Osteoblast (primary cell): ENCODE data around the gene PDE9A. TPM values are rescaled to one million over a fixed set of nuclear protein-coding genes. Genes with fewer than 3 reads are reported as not detected.
A peak's percentile ranks its signal among the peaks of the same experiment; 100 is the strongest.

Source experiments
- DNase-seq: peaks from one replicate; pipeline ENCODE4 v3.0.0; 2011; ENCODE audit warnings: low spot score, mixed read lengths; ENCODE audit not compliant: insufficient read length; ENCODE audit errors: missing footprints
- H2AFZ ChIP-seq: 2 replicates; pipeline ENCODE4 v1.6.0; 2011; ENCODE audit warnings: mild to moderate bottlenecking, low read length
- H3K27ac ChIP-seq: 2 replicates; pipeline ENCODE4 v1.5.1; 2011; ENCODE audit warnings: mild to moderate bottlenecking, low read depth, low read length, moderate library complexity
- H3K27me3 ChIP-seq: 2 replicates; pipeline ENCODE4 v1.6.0; 2012; ENCODE audit warnings: mild to moderate bottlenecking, control low read depth, inconsistent platforms, low read length, moderate library complexity; ENCODE audit not compliant: insufficient read depth
- H3K36me3 ChIP-seq: 2 replicates; pipeline ENCODE4 v1.5.1; 2011; ENCODE audit warnings: mild to moderate bottlenecking, low read length, control low read depth, moderate library complexity; ENCODE audit not compliant: insufficient read depth
- H3K4me1 ChIP-seq: 2 replicates; pipeline ENCODE4 v1.5.1; 2011; ENCODE audit warnings: mild to moderate bottlenecking, low read length, control low read depth, moderate library complexity; ENCODE audit not compliant: insufficient read depth
- H3K4me2 ChIP-seq: 2 replicates; pipeline ENCODE4 v1.6.0; 2011; ENCODE audit warnings: mild to moderate bottlenecking, low read length; ENCODE audit not compliant: insufficient read depth
- H3K4me3 ChIP-seq: fragments of 200-600 bp; sonication (generic); 3 replicates; pipeline ENCODE4 v1.5.1; 2012; ENCODE audit warnings: mild to moderate bottlenecking, low read length, inconsistent platforms; ENCODE audit not compliant: insufficient read depth
- H3K79me2 ChIP-seq: 2 replicates; pipeline ENCODE4 v1.6.0; 2012; ENCODE audit warnings: mild to moderate bottlenecking, low read length, control low read depth, inconsistent platforms; ENCODE audit not compliant: insufficient read depth
- H3K9me3 ChIP-seq: 2 replicates; pipeline ENCODE4 v1.5.1; 2011; ENCODE audit warnings: low read depth, low read length, control low read depth
- H4K20me1 ChIP-seq: 2 replicates; pipeline ENCODE4 v1.6.0; 2012; ENCODE audit warnings: mild to moderate bottlenecking, low read length, control low read depth; ENCODE audit not compliant: insufficient read depth
- total RNA-seq: library from RNA; depleted of rRNA; stranded (reverse); fragments of >200 nt; gene quantifications from 2 replicates; pipeline ENCODE4 v1.2.3, GENCODE V29; 2012
- TF ChIP-seq, protein P1 (sequence below): IDR thresholded peaks from 2 replicates; pipeline ENCODE4 v1.5.1; 2011; ENCODE audit warnings: mild to moderate bottlenecking, low read depth, low read length, moderate library complexity; ENCODE audit errors: extremely low read depth

PDE9A gene
- total RNA-seq, 1 donor = 0.36 TPM

DNA sequence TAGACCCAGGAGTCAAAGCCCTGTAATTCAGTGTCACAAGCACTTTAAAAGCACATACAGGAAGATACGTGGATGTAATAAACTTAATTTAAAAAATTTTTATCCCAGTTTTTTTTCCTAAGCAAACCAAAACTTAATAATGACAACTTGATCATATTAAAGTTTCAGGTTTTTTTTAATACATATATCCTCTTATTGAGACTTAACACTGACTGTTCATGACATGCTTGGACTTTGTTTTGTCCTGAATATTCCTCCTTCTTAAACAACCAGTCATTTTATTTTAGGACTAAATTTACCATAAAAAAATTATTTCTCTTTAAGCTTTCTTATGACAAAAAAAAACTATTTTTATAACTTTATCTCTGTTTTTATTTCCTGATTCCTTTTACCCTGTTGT is 161.8 kb downstream of the PDE9A start:
- DNase-seq = no peak
- no peaks in the 10 kb centered on the region for H3K9me3 ChIP-seq
- no peak overlapping the region for H3K4me3 ChIP-seq
- TF ChIP-seq, protein P1, sequence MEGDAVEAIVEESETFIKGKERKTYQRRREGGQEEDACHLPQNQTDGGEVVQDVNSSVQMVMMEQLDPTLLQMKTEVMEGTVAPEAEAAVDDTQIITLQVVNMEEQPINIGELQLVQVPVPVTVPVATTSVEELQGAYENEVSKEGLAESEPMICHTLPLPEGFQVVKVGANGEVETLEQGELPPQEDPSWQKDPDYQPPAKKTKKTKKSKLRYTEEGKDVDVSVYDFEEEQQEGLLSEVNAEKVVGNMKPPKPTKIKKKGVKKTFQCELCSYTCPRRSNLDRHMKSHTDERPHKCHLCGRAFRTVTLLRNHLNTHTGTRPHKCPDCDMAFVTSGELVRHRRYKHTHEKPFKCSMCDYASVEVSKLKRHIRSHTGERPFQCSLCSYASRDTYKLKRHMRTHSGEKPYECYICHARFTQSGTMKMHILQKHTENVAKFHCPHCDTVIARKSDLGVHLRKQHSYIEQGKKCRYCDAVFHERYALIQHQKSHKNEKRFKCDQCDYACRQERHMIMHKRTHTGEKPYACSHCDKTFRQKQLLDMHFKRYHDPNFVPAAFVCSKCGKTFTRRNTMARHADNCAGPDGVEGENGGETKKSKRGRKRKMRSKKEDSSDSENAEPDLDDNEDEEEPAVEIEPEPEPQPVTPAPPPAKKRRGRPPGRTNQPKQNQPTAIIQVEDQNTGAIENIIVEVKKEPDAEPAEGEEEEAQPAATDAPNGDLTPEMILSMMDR = no peak
- no peak overlapping the region for H2AFZ ChIP-seq
- no peak overlapping the region for H3K27ac ChIP-seq
- H4K20me1 ChIP-seq = no peaks in the 10 kb centered on the region
- no peaks in the 10 kb centered on the region for H3K4me1 ChIP-seq
- H3K4me2 ChIP-seq = no peak overlapping the region
- no peaks in the 10 kb centered on the region for H3K79me2 ChIP-seq
- no peaks in the 10 kb centered on the region for H3K36me3 ChIP-seq
- H3K27me3 ChIP-seq = peaks cover 5% of the 10 kb centered on the region

DNA sequence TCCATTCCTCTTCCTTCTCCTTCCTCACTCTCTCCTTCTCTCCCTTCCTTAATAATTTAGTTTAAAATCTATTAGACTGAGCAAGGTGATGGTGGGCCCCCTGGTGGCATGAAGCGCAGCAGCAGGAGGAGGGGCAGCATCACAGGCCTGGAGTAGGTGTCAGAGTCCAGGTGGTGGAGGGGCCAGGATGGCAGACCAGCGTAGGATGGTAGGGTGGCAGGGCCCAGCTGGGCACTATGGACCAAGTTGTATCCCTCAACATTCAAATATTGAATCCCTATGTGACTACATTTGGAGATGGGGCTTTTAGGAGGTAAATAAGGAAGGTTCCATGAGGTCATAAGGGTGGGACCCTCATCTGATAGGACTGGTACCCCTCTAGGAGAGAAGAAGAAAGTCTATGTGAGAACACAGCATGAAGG is 164.9 kb downstream of the PDE9A start:
- peak; percentile 17 for DNase-seq
- Histone ChIP-seq H3K36me3 (no peaks in the 10 kb centered on the region), H3K27me3 (peaks cover 15% of the 10 kb centered on the region), H3K27ac (no peak overlapping the region), H3K9me3 (no peaks in the 10 kb centered on the region), H3K4me1 (no peaks in the 10 kb centered on the region), H3K4me3 (no peak overlapping the region), H3K4me2 (no peak overlapping the region), H3K79me2 (no peaks in the 10 kb centered on the region), H4K20me1 (no peaks in the 10 kb centered on the region), H2AFZ (no peak overlapping the region)
- TF ChIP-seq, protein P1 = peak; percentile 82

DNA sequence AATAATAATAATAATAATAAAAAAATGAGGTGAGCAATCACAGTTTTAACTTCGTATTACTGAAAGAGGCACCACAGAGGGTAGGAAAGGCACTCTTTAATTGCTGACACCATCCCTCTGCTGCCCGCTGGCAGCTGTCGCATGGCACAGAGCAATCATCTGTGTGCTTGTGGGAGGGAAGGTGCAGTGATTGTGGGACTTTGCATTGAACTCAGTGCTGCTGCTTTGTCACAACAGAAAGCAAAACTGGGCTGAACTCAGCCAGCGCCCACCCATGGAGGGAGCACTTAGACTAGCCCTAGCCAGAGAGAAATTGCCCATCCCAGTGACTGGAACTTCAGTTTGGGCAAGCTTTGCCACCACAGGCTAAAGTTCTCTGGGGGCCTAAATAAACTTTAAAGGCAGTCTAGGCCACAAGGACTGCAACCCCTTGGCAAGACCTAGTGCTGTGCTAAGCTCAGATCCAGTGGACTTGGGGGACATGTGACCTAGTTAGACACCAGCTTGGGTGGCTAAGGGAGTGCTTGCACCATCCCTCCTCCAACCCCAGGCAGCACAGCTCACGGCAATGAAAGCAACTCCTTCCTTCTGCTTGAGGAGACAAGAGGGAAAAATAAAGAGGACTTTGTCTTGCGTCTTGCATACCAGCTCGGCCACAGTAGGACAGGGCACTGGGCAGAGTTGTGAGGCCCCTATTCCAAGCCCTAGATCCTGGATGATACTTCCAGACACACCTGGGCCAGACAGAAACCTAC is 166.6 kb downstream of the PDE9A start:
- no peaks in the 10 kb centered on the region for H3K36me3 ChIP-seq
- H4K20me1 ChIP-seq = no peaks in the 10 kb centered on the region
- H3K4me2 ChIP-seq = no peak overlapping the region
- no peak for DNase-seq
- peaks cover 20% of the 10 kb centered on the region for H3K27me3 ChIP-seq
- TF ChIP-seq, protein P1 = no peak
- no peak overlapping the region for H3K27ac ChIP-seq
- H2AFZ ChIP-seq = no peak overlapping the region
- no peaks in the 10 kb centered on the region for H3K9me3 ChIP-seq
- no peaks in the 10 kb centered on the region for H3K79me2 ChIP-seq
- H3K4me1 ChIP-seq = no peaks in the 10 kb centered on the region
- H3K4me3 ChIP-seq = no peak overlapping the region

DNA sequence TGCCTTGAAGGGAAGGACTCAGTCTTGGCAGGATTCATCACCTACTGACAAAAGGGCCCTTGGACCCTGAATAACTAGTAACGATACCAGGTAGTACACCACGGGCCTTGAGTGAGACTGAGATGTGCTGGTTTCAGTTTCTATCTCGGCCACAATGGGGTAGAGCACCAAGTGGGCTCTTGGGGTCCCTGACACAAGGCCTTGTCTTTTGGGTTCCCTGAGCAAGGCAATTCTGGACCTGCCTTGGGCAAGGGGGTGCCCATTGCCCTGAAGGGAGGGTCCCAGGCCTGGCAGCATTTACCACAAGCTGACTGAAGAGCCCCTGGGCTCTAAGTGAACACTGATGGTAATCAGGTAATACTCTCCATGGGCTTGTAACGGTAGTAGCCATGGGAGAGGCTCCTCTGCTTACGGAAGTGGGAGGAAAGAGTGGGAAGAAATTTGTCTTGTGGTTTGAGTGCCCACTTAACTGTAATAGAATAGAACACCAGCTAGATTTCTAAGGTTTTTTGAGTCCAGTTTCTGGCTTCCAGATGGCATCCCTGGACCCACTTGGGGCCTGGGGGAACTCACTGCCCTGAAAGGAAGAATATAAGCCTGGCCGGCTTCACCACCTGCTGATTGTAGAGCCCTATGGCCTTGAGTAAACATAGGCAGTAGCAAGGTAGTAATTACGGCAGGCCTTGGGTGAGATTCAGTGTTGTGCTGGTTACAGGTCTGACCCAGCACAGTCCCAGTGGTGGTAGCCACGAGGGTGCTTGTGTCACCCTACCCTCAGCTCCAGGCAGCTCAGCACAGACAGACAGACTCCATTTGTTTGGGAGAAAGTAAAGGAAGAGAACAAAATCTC is 167.4 kb downstream of the PDE9A start:
- no peaks in the 10 kb centered on the region for H3K36me3 ChIP-seq
- no peak overlapping the region for H2AFZ ChIP-seq
- no peak for DNase-seq
- TF ChIP-seq, protein P1 = no peak
- no peak overlapping the region for H3K4me2 ChIP-seq
- H3K27me3 ChIP-seq = peaks cover 20% of the 10 kb centered on the region
- no peaks in the 10 kb centered on the region for H3K9me3 ChIP-seq
- no peaks in the 10 kb centered on the region for H3K4me1 ChIP-seq
- no peaks in the 10 kb centered on the region for H4K20me1 ChIP-seq
- no peak overlapping the region for H3K27ac ChIP-seq
- H3K79me2 ChIP-seq = no peaks in the 10 kb centered on the region
- no peak overlapping the region for H3K4me3 ChIP-seq
